Tibial artery (tissue), 4 donors: ENCODE results near the gene CDC42BPA.

Experiments used
- DNase-seq, 2 donors: peaks; one replicate each; pipeline ENCODE4 v3.0.0-alpha.2; 2019
- H3K27ac ChIP-seq, 2 donors: fragments of 200-600 bp; sonication (generic) in 1 of 2; 1 replicate in 1 of 2; 2 replicates in 1 of 2; pipeline ENCODE4 v1.5.1; 2018 to 2019; ENCODE audit warnings: mild to moderate bottlenecking in 1 of 2
- H3K27me3 ChIP-seq, 2 donors: fragments of 200-600 bp; sonication (generic) in 1 of 2; one replicate each; pipeline versions ENCODE4 v1.5.1 to v1.6.0; 2016 to 2019
- H3K36me3 ChIP-seq, 3 donors: fragments of 200-600 bp; sonication (generic) in 2 of 3; one replicate each; pipeline ENCODE4 v1.5.1; 2016 to 2019; ENCODE audit warnings: mild to moderate bottlenecking in 2 of 3
- H3K4me1 ChIP-seq, 4 donors: fragments of 200-600 bp; sonication (generic) in 2 of 4; 1 replicate in 3 of 4; 2 replicates in 1 of 4; pipeline ENCODE4 v1.5.1; 2016 to 2019
- H3K4me3 ChIP-seq, 2 donors: fragments of 200-600 bp; sonication (generic) in 1 of 2; 1 replicate in 1 of 2; 2 replicates in 1 of 2; pipeline ENCODE4 v1.5.1; 2018 to 2019; ENCODE audit warnings: mild to moderate bottlenecking in 2 of 2
- H3K9me3 ChIP-seq, 3 donors: fragments of 200-600 bp; sonication (generic) in 1 of 3; one replicate each; pipeline ENCODE4 v1.5.1; 2016 to 2019
- intact Hi-C: fragments of 100-400 bp; cut with DNase I; formaldehyde crosslinking; loops from one replicate; pipeline ENCODE4 v1.15.0; 2023; ENCODE audit warnings: low total_unique reads
- TF ChIP-seq, protein P1 (sequence below), 2 experiments: fragments of 200-600 bp in 1 of 2; fragments of 450-650 bp in 1 of 2; IDR thresholded peaks; one replicate each; pipeline ENCODE4 v1.5.1; 2017 to 2019; ENCODE audit warnings: antibody characterized with exemption in 2 of 2, mild to moderate bottlenecking in 1 of 2, moderate library complexity in 1 of 2

CDC42BPA gene

DNA sequence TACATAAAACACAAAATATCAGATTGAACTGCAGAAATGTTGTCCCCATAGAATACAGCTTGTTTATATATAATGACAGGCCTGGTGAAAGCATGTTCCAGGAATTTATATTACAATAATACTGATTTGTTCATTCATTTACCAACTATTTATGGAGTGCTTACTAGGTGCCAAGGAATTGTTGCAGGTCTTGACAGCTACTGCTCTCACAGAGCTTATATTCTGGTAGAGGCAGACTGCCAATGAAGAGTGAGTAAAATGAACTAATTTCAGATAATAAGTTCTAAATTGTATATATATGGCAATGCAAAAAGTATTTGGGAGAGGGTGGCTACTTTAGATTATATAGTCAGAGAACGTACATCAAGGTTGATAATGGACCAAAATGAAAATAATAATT lies 226.2 kb downstream of the CDC42BPA start:
- H3K36me3 ChIP-seq, result peaks cover 5 to 25% (median 13%) of the 10 kb centered on the region in 3 donors
- no peak overlapping the region for H3K4me3 ChIP-seq
- intact Hi-C loops, result no loop called here
- H3K27me3 ChIP-seq, result no peaks in the 10 kb centered on the region
- no peaks in the 10 kb centered on the region for H3K9me3 ChIP-seq
- no peak overlapping the region for H3K27ac ChIP-seq
- H3K4me1 ChIP-seq, result no peaks in the 10 kb centered on the region
- DNase-seq, result no peak
- TF ChIP-seq, protein P1, sequence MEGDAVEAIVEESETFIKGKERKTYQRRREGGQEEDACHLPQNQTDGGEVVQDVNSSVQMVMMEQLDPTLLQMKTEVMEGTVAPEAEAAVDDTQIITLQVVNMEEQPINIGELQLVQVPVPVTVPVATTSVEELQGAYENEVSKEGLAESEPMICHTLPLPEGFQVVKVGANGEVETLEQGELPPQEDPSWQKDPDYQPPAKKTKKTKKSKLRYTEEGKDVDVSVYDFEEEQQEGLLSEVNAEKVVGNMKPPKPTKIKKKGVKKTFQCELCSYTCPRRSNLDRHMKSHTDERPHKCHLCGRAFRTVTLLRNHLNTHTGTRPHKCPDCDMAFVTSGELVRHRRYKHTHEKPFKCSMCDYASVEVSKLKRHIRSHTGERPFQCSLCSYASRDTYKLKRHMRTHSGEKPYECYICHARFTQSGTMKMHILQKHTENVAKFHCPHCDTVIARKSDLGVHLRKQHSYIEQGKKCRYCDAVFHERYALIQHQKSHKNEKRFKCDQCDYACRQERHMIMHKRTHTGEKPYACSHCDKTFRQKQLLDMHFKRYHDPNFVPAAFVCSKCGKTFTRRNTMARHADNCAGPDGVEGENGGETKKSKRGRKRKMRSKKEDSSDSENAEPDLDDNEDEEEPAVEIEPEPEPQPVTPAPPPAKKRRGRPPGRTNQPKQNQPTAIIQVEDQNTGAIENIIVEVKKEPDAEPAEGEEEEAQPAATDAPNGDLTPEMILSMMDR (IDR thresholded peaks at IDR 0.05), result no peak

DNA sequence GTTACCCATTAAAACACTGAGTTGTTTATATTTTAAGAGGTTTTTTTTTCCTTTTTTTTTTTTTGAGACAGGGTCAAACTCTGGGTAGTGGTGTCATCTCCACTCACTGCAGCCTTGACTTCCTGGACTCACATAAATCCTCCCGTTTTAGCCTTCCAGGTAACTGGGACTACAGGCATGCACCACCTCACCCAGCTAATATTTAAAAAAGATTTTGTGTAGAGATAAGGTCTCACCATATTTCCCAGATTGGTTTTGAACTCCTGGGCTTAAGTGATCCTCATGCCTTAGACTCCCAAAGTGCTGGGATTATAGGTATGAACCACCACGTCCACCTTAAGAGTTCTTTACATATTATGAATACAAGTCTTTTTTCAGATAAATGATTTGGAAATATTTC lies 231.7 kb downstream of the CDC42BPA start:
- peaks cover 0 to 7% (median 5%) of the 10 kb centered on the region in 3 donors for H3K9me3 ChIP-seq
- H3K27me3 ChIP-seq, result no peaks in the 10 kb centered on the region
- DNase-seq, result no peak
- TF ChIP-seq, protein P1 (IDR thresholded peaks at IDR 0.05), result no peak
- intact Hi-C loops, result no loop called here
- peaks cover 13 to 47% (median 27%) of the 10 kb centered on the region in 3 donors for H3K36me3 ChIP-seq
- no peak overlapping the region for H3K27ac ChIP-seq
- H3K4me3 ChIP-seq, result no peak overlapping the region
- H3K4me1 ChIP-seq, result no peaks in the 10 kb centered on the region

DNA sequence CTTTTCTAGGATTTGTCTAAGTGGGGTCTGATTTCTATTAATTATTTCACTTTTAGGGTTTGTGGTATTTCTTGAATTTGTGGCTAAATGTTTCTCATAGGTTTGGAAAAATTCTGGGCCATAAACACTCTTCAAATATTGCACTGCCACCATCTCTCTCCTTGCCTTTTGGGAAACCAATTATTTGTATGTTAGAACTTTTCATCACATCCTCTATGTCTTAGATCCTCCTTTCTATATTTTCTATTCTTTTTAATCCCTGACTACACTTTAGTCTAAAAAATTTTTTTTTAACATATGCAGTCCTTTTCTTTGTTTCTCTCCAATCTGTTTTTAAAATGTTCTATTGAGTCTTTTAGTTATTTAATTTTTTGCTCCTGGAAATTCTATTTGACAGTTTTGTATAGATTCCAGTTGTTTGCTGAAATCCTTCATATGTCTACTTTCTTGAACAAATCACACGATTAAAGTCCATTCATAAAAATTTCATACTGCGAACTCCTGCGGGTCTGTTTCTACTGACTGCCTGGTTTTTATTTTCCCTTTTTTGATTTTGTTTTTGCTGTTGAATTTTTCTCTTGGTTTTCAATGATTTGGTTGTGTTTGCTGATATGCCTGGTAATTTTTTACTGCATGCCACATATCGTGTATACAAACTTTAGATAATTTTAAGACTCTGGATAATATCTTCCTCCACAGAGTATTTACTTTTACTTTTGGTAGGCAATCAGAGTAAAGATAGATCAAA lies 235.1 kb downstream of the CDC42BPA start:
- peaks cover 0 to 7% (median 5%) of the 10 kb centered on the region in 3 donors for H3K9me3 ChIP-seq

DNA sequence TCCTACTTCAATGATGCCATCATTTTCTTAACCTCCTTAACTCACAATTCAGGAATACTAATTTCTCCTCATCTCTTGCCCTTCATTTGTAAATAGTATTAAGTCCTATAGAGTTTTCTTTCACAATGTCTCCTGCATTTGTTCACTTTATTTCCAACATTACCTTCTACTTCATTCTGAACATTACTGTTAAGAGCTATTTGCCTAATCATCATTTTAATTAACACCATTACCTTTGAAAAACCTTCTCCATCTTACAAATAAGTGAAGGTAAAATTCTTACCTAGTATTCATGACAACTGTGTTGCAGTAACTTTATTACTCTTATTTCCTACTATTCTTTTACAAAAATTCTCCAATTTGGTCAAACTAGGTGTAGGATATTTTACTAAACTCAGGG lies 240.5 kb downstream of the CDC42BPA start:
- DNase-seq, result no peak
- H3K4me1 ChIP-seq, result no peaks in the 10 kb centered on the region
- TF ChIP-seq, protein P1 (IDR thresholded peaks at IDR 0.05), result no peak
- H3K4me3 ChIP-seq, result no peak overlapping the region
- intact Hi-C loops, result no loop called here
- no peaks in the 10 kb centered on the region for H3K27me3 ChIP-seq
- H3K36me3 ChIP-seq, result peaks cover 0 to 14% (median 8%) of the 10 kb centered on the region in 3 donors
- H3K9me3 ChIP-seq, result no peaks in the 10 kb centered on the region
- no peak overlapping the region for H3K27ac ChIP-seq

More for the DNA sequence above, 235.1 kb downstream of the CDC42BPA start:
- DNase-seq, result no peak
- Histone ChIP-seq H3K27ac (no peak overlapping the region), H3K4me3 (no peak overlapping the region), H3K36me3 (peaks cover 9 to 22% (median 14%) of the 10 kb centered on the region in 3 donors), H3K4me1 (no peaks in the 10 kb centered on the region), H3K27me3 (no peaks in the 10 kb centered on the region)
- TF ChIP-seq, protein P1 (IDR thresholded peaks at IDR 0.05), result no peak
- intact Hi-C loops, result no loop called here

DNA sequence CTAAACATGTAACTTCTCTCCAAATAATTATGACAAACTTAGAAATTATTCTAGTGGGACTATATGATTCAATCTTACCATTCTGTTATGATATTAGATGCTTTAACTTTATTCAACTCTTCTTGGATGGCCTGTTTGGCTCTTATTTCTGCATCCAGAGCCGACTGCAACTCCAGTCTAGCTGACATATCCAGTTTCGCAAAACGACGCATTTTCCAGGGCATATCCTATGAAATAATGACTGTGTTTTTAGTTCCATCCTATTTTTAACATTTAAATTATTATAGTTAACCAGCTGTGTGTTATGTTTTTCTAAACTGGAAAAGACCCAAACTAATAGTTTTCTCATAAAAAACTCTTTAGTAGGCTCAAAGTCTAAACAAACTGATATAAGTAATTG lies 244.5 kb downstream of the CDC42BPA start:
- no peak for DNase-seq
- TF ChIP-seq, protein P1 (IDR thresholded peaks at IDR 0.05), result no peak
- intact Hi-C loops, result no loop called here
- Histone ChIP-seq H3K9me3 (no peaks in the 10 kb centered on the region), H3K27ac (no peak overlapping the region), H3K4me3 (no peak overlapping the region), H3K4me1 (no peaks in the 10 kb centered on the region), H3K36me3 (peaks cover 4 to 27% (median 8%) of the 10 kb centered on the region in 3 donors), H3K27me3 (no peaks in the 10 kb centered on the region)
